Liver (tissue), 9 donors: ENCODE data around the gene EP400. TPM values are rescaled to one million over a fixed set of nuclear protein-coding genes. Genes with fewer than 3 reads are reported as not detected.

ENCODE experiments used
- DNase-seq: peaks from one replicate; pipeline ENCODE4 v3.0.0-alpha.2; 2017; ENCODE audit warnings: low spot score
- H3K27ac ChIP-seq, 2 donors: one replicate each; pipeline ENCODE4 v1.7.0; 2013; ENCODE audit warnings: inconsistent platforms in 2 of 2, low read length in 2 of 2, control low read depth in 1 of 2, low read depth in 1 of 2, mild to moderate bottlenecking in 1 of 2
- H3K27me3 ChIP-seq, 4 donors: one replicate each; pipeline versions ENCODE4 v1.6.1 to v1.7.0; 2013; ENCODE audit warnings: low read length in 3 of 4, inconsistent platforms in 1 of 4, mild to moderate bottlenecking in 1 of 4, moderate library complexity in 1 of 4; ENCODE audit not compliant: control insufficient read depth in 4 of 4, insufficient read depth in 4 of 4
- H3K36me3 ChIP-seq, 4 donors: one replicate each; pipeline versions ENCODE4 v1.6.1 to v1.7.0; 2013; ENCODE audit warnings: low read length in 3 of 4, mild to moderate bottlenecking in 3 of 4, low read depth in 1 of 4, moderate library complexity in 1 of 4; ENCODE audit not compliant: control insufficient read depth in 4 of 4, insufficient read depth in 3 of 4
- H3K4me1 ChIP-seq, 4 donors: one replicate each; pipeline versions ENCODE4 v1.6.1 to v1.7.0; 2013; ENCODE audit warnings: low read length in 3 of 4, mild to moderate bottlenecking in 3 of 4, moderate library complexity in 1 of 4; ENCODE audit not compliant: control insufficient read depth in 4 of 4, insufficient read depth in 4 of 4
- H3K4me3 ChIP-seq, 3 donors: one replicate each; pipeline versions ENCODE4 v1.6.1 to v1.7.0; 2013; ENCODE audit warnings: low read length in 3 of 3, control low read depth in 1 of 3, low read depth in 1 of 3, mild to moderate bottlenecking in 1 of 3
- H3K9ac ChIP-seq, 2 donors: one replicate each; pipeline ENCODE4 v1.7.0; 2013; ENCODE audit warnings: low read length in 2 of 2, mild to moderate bottlenecking in 2 of 2, moderate library complexity in 2 of 2, control low read depth in 1 of 2, low read depth in 1 of 2
- H3K9me3 ChIP-seq, 4 donors: one replicate each; pipeline versions ENCODE4 v1.6.1 to v1.7.0; 2013; ENCODE audit warnings: low read length in 3 of 4; ENCODE audit not compliant: control insufficient read depth in 4 of 4
- EGR1 ChIP-seq, 2 donors: IDR thresholded peaks; 2 replicates each; pipeline ENCODE4 v1.6.1; 2016 to 2018; ENCODE audit warnings: antibody characterized with exemption in 2 of 2, low read depth in 2 of 2
- FOXA1 ChIP-seq: IDR thresholded peaks from 2 replicates; pipeline ENCODE4 v1.6.1; 2016; ENCODE audit warnings: antibody characterized with exemption
- FOXA2 ChIP-seq: IDR thresholded peaks from 2 replicates; pipeline ENCODE4 v1.6.1; 2016; ENCODE audit warnings: antibody characterized with exemption
- HNF4A ChIP-seq, 2 donors: conservative IDR thresholded peaks; 2 replicates each; pipeline ENCODE4 v1.6.1; 2016; ENCODE audit warnings: antibody characterized with exemption in 2 of 2, mild to moderate bottlenecking in 2 of 2
- HNF4G ChIP-seq: IDR thresholded peaks from 2 replicates; pipeline ENCODE4 v1.6.1; 2016; ENCODE audit warnings: antibody characterized with exemption
- JUND ChIP-seq, 2 donors: IDR thresholded peaks; 2 replicates each; pipeline ENCODE4 v1.6.1; 2016; ENCODE audit warnings: antibody characterized with exemption in 2 of 2
- RAD21 ChIP-seq, 2 donors: IDR thresholded peaks; 2 replicates each; pipeline ENCODE4 v1.6.1; 2016; ENCODE audit warnings: antibody characterized with exemption in 2 of 2, mild to moderate bottlenecking in 2 of 2
- REST ChIP-seq: IDR thresholded peaks from 2 replicates; pipeline ENCODE4 v1.6.1; 2016; ENCODE audit warnings: antibody characterized with exemption, mild to moderate bottlenecking
- RXRA ChIP-seq, 2 donors: IDR thresholded peaks; 2 replicates each; pipeline ENCODE4 v1.6.1; 2017 to 2018; ENCODE audit warnings: antibody characterized with exemption in 2 of 2, mild to moderate bottlenecking in 1 of 2
- YY1 ChIP-seq: IDR thresholded peaks from 2 replicates; pipeline ENCODE4 v1.6.1; 2016; ENCODE audit warnings: antibody characterized with exemption, mild to moderate bottlenecking
- ZBTB33 ChIP-seq: IDR thresholded peaks from 2 replicates; pipeline ENCODE4 v1.6.1; 2016; ENCODE audit warnings: antibody characterized with exemption
- WGBS: extraction: QIAGEN DNeasy Blood & Tissue Kit; methylation state at CpG from one replicate; pipeline ENCODE4 v1.1.7; 2013; 5-methylcytosine and 5-hydroxymethylcytosine counted together
- polyA plus RNA-seq, 2 donors: library from polyadenylated mRNA; stranded (reverse) in 1 of 2; unstranded in 1 of 2; fragments of 200-250 nt in 1 of 2; fragments of >200 nt in 1 of 2; fragmentation: Nextera tagmentation in 1 of 2; extraction: Ambion mirVana in 1 of 2; gene quantifications; one replicate each; pipeline versions ENCODE4 v1.2.1 to v1.2.3, GENCODE V29; 2013 to 2015
- total RNA-seq, 2 donors: library from RNA; depleted of rRNA; stranded (reverse); fragments of >200 nt; gene quantifications; one replicate each; pipeline ENCODE4 v1.2.3, GENCODE V29; 2014
- TF ChIP-seq, protein P1 (sequence below): fragments of 150-350 bp; IDR thresholded peaks from 2 replicates; pipeline ENCODE4 v1.5.1; 2017; ENCODE audit warnings: improper control_type of control experiment, low read depth, low read length; ENCODE audit not compliant: missing input control
- TF ChIP-seq, protein P2 (sequence below): IDR thresholded peaks from 2 replicates; pipeline ENCODE4 v1.6.1; 2016; ENCODE audit warnings: antibody characterized with exemption
- donor health status: healthy.
- donor health status: healthy.
- donor health status: healthy.
- donor health status: healthy.
- donor health status: healthy.

Gene EP400
- total and polyA plus RNA-seq, 4 donors, result 4.7 to 12.4 (median 7.1) TPM

DNA sequence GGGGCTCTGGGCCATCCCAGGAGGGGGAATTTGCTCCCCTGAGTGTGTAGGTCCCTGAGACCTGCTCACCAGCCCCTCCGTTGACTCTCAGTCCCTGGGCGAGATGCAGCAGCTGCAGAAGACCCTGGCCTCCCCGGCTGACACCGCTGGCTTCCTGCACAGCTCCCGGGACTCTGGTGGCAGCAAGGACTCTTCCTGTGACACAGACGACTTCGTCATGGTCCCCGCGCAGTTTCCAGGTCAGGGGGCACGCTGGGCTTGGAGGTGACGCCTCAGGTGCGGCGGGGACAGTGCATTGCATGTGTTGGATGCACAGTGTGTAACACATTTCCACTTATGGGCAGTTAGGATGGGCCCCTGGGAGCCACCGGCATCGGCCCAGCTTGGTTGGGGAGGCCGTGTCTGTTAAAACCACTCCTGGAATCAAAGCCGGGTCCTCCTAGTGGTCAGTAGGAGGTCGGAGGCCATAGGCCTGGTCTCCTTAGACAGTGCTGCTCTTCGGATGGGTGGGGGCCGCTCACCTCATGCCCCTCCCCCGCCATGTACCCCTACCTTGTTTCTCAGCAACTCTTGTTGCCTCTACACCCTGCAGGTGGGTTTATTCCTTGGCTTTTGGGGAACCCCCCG is 37.8 kb upstream of the EP400 start:
- DNase-seq, result no peak
- Histone ChIP-seq H3K27me3 (no peaks in the 10 kb centered on the region), H3K4me1 (peaks cover 0 to 6% (median 0%) of the 10 kb centered on the region in 4 donors), H3K9ac (no peak overlapping the region), H3K27ac (peak overlapping the region in 1 of 2 donors; percentile 41), H3K36me3 (peaks cover 41 to 83% (median 46%) of the 10 kb centered on the region in 4 donors), H3K4me3 (no peak overlapping the region), H3K9me3 (no peaks in the 10 kb centered on the region)
- WGBS, result 89% methylated on average over 22 of the region's 22 CpGs
- TF ChIP-seq FOXA1 (no peak), REST (no peak), HNF4G (no peak), RAD21 (IDR thresholded peaks at IDR 0.05) (no peak), HNF4A (conservative IDR thresholded peaks at IDR 0.05) (no peak), ZBTB33 (no peak), FOXA2 (no peak), JUND (IDR thresholded peaks at IDR 0.05) (no peak), YY1 (no peak), RXRA (IDR thresholded peaks at IDR 0.05) (no peak)
- TF ChIP-seq, protein P1, sequence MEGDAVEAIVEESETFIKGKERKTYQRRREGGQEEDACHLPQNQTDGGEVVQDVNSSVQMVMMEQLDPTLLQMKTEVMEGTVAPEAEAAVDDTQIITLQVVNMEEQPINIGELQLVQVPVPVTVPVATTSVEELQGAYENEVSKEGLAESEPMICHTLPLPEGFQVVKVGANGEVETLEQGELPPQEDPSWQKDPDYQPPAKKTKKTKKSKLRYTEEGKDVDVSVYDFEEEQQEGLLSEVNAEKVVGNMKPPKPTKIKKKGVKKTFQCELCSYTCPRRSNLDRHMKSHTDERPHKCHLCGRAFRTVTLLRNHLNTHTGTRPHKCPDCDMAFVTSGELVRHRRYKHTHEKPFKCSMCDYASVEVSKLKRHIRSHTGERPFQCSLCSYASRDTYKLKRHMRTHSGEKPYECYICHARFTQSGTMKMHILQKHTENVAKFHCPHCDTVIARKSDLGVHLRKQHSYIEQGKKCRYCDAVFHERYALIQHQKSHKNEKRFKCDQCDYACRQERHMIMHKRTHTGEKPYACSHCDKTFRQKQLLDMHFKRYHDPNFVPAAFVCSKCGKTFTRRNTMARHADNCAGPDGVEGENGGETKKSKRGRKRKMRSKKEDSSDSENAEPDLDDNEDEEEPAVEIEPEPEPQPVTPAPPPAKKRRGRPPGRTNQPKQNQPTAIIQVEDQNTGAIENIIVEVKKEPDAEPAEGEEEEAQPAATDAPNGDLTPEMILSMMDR, result no peak

DNA sequence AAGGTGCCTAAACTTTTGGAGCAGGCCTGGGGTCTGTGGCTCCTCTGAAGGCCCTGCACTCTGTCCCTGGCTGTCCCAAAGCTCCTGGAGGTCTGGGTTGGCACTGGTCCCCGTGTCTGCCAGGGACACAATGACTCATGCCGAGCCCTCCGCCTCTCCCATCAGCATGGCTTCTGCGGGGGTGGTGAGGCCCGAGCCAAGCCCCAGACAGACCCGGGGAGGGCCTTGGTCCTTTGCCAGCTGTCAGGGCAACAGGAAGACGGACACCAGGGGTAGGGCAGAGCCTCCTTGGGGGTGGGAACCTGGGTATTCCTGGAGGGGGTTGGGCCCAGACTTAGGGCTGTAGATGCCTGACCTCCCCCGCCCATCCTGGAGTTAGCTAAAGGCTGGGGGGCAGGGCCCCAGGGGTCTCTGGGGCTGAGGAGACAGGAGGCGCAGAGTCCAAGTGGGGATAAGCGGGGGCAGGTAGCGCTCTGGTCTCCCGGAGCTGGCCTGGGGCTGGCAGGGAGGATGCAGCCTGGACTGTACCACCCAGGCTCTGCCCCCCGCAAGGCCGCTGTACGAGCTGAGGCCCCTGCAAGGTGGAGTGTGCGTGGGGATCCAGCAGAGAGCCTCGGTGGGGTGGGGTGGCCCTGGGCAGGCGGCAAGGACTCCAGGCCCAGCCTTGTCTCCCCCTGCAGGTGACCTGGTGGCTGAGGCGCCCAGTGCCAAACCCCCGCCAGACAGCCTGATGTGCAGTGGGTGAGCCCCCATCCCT is 37.0 kb upstream of the EP400 start:
- no peak for DNase-seq
- peak in 1 of 2 donors; percentile 34 for TF ChIP-seq EGR1 (IDR thresholded peaks at IDR 0.05; ENCODE audit: low read depth in 2 of 2)
- TF ChIP-seq, protein P1, result no peak
- TF ChIP-seq, protein P2, sequence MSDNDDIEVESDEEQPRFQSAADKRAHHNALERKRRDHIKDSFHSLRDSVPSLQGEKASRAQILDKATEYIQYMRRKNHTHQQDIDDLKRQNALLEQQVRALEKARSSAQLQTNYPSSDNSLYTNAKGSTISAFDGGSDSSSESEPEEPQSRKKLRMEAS, result no peak
- no peak for TF ChIP-seq RAD21 (IDR thresholded peaks at IDR 0.05)
- Histone ChIP-seq H3K4me1 (peaks cover 0 to 6% (median 0%) of the 10 kb centered on the region in 4 donors), H3K27ac (peak overlapping the region in 1 of 2 donors; percentile 41), H3K4me3 (no peak overlapping the region), H3K9me3 (no peaks in the 10 kb centered on the region), H3K36me3 (peaks cover 42 to 82% (median 44%) of the 10 kb centered on the region in 4 donors), H3K9ac (no peak overlapping the region), H3K27me3 (no peaks in the 10 kb centered on the region)
- 81% methylated on average over 20 of the region's 20 CpGs for WGBS
